PFSK-1 (cell line): ENCODE measurements around the gene SARS1.

Experiments used
- POLR2AphosphoS5 ChIP-seq: IDR thresholded peaks from 2 replicates; pipeline ENCODE4 v1.6.1; 2012; ENCODE audit warnings: low read depth, mild to moderate bottlenecking, control low read depth, low read length, moderate library complexity
- REST ChIP-seq, 2 experiments: IDR thresholded peaks; 2 replicates each; pipeline versions ENCODE4 v1.6.1 to v1.8.0; 2011 to 2012; ENCODE audit warnings: low read depth in 2 of 2, low read length in 2 of 2, control low read depth in 1 of 2, inconsistent platforms in 1 of 2, mild to moderate bottlenecking in 1 of 2, moderate library complexity in 1 of 2; ENCODE audit not compliant: insufficient read depth in 1 of 2
- TAF1 ChIP-seq: IDR thresholded peaks from 2 replicates; pipeline ENCODE4 v1.6.1; 2012; ENCODE audit warnings: low read length, control low read depth, borderline replicate concordance; ENCODE audit not compliant: insufficient read depth

GRCh38 chr1:109252167-109252892, 38.6 kb downstream of the SARS1 start:
- TF ChIP-seq REST (IDR thresholded peaks at IDR 0.05; ENCODE audit: insufficient read depth in 1 of 2, low read depth in 2 of 2, low read length in 2 of 2) (no peak), POLR2AphosphoS5 (no peak), TAF1 (no peak)
